ENCODE data around the gene MCTP2.

DNA sequence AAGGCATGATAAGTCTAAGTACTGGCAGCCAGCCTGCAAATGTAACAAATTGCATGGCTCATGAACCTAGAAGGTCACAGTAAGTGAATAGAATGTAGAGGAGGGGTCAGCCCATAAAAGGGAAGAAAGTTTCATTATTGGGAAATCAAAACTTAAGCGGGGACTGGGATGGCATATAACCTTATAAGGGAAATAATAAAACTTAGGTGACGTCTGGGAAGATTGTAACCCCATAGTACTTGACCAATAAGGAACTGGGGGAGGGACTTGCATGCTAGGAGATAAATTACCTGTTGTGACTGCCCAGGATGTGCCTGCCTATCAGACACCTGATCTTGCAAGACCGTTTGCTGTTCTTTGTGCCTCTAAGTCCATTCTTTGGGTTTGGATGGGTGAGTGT, 28.1 kb upstream of the MCTP2 start:
- TF ChIP-seq, protein P1, sequence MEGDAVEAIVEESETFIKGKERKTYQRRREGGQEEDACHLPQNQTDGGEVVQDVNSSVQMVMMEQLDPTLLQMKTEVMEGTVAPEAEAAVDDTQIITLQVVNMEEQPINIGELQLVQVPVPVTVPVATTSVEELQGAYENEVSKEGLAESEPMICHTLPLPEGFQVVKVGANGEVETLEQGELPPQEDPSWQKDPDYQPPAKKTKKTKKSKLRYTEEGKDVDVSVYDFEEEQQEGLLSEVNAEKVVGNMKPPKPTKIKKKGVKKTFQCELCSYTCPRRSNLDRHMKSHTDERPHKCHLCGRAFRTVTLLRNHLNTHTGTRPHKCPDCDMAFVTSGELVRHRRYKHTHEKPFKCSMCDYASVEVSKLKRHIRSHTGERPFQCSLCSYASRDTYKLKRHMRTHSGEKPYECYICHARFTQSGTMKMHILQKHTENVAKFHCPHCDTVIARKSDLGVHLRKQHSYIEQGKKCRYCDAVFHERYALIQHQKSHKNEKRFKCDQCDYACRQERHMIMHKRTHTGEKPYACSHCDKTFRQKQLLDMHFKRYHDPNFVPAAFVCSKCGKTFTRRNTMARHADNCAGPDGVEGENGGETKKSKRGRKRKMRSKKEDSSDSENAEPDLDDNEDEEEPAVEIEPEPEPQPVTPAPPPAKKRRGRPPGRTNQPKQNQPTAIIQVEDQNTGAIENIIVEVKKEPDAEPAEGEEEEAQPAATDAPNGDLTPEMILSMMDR (IDR thresholded peaks at IDR 0.05): no peak
- no peak for TF ChIP-seq POLR2A (IDR thresholded peaks at IDR 0.05)
